H1 (cell line): ENCODE data around the gene PRMT2. TPM values are rescaled to one million over a fixed set of nuclear protein-coding genes. Genes with fewer than 3 reads are reported as not detected.
A peak's percentile ranks its signal among the peaks of the same experiment; 100 is the strongest.

Experiments
- ASH2L ChIP-seq: fragments of 200-600, 300-600 bp; sonication (generic); IDR thresholded peaks from one replicate; pipeline ENCODE4 v1.7.1; 2017; ENCODE audit warnings: low read length
- BRCA1 ChIP-seq: IDR thresholded peaks from 2 replicates; pipeline ENCODE4 v1.6.1; 2012; ENCODE audit warnings: low read depth, low read length, improper control_type of control experiment
- CREB1 ChIP-seq: IDR thresholded peaks from 2 replicates; pipeline ENCODE4 v1.6.1; 2012; ENCODE audit warnings: inconsistent platforms
- CTBP2 ChIP-seq: IDR thresholded peaks from 2 replicates; pipeline ENCODE4 v1.7.0; 2011; ENCODE audit warnings: borderline replicate concordance, mild to moderate bottlenecking, moderate library complexity, mixed read lengths, low read length; ENCODE audit not compliant: insufficient read depth, insufficient read length
- CTCF ChIP-seq, 3 experiments: IDR thresholded peaks; 1 replicate in 2 of 3; 2 replicates in 1 of 3; pipeline versions ENCODE4 v1.5.1 to v1.6.1; 2011; ENCODE audit warnings: low read length in 3 of 3, mild to moderate bottlenecking in 3 of 3, inconsistent platforms in 2 of 3, low read depth in 1 of 3, moderate library complexity in 1 of 3; ENCODE audit not compliant: insufficient read depth in 1 of 3; ENCODE audit errors: control extremely low read depth in 1 of 3
- EGR1 ChIP-seq: IDR thresholded peaks from 2 replicates; pipeline ENCODE4 v1.6.1; 2011; ENCODE audit warnings: low read depth, low read length, borderline replicate concordance
- JUND ChIP-seq: IDR thresholded peaks from 2 replicates; pipeline ENCODE4 v1.6.1; 2011; ENCODE audit warnings: mild to moderate bottlenecking, improper control_type of control experiment, low read length
- RBBP5 ChIP-seq: IDR thresholded peaks from 2 replicates; pipeline ENCODE4 v1.7.1; 2012; ENCODE audit warnings: low read depth, mild to moderate bottlenecking, inconsistent platforms, low read length, moderate library complexity, borderline replicate concordance
- RFX5 ChIP-seq: IDR thresholded peaks from 2 replicates; pipeline ENCODE4 v1.6.1; 2011; ENCODE audit warnings: low read depth, low read length, improper control_type of control experiment, borderline replicate concordance
- SIN3A ChIP-seq, 2 experiments: IDR thresholded peaks in 1 of 2; conservative IDR thresholded peaks in 1 of 2; 2 replicates each; pipeline ENCODE4 v1.6.1; 2011 to 2012; ENCODE audit warnings: low read length in 2 of 2, improper control_type of control experiment in 1 of 2, low read depth in 1 of 2, mild to moderate bottlenecking in 1 of 2
- SP1 ChIP-seq: IDR thresholded peaks from 2 replicates; pipeline ENCODE4 v1.6.1; 2011; ENCODE audit warnings: low read depth, low read length
- TAF7 ChIP-seq: optimal IDR thresholded peaks from 2 replicates; pipeline ENCODE3; 2011; ENCODE audit warnings: low read depth, mild to moderate bottlenecking, inconsistent platforms, low read length, moderate library complexity, borderline replicate concordance
- TCF12 ChIP-seq: IDR thresholded peaks from 2 replicates; pipeline ENCODE4 v1.6.1; 2011; ENCODE audit warnings: low read depth, mild to moderate bottlenecking, low read length
- USF2 ChIP-seq: IDR thresholded peaks from 2 replicates; pipeline ENCODE4 v1.6.1; 2011; ENCODE audit warnings: low read length, improper control_type of control experiment
- ZNF274 ChIP-seq: IDR thresholded peaks from 2 replicates; pipeline ENCODE4 v1.7.0; 2012; ENCODE audit warnings: low read length, borderline replicate concordance; ENCODE audit errors: extremely low read depth
- polyA plus RNA-seq, 7 experiments: library from polyadenylated mRNA; depleted of rRNA in 3 of 7; stranded (reverse) in 5 of 7; unstranded in 2 of 7; fragments of >200 nt in 5 of 7; fragments of 200-250 nt in 2 of 7; gene quantifications; 1 replicate in 5 of 7; 2 replicates in 1 of 7; 4 replicates in 1 of 7; pipeline versions ENCODE4 v1.2.1 to v1.2.3, GENCODE V29; 2011 to 2013; ENCODE audit warnings: missing spikeins in 2 of 7, mixed read lengths in 2 of 7
- total RNA-seq: library from RNA; stranded (reverse); fragmentation: NEBNext Ultra II Directional; extraction: Animal tissue kit (Norgen Biotek cat#: 25700); gene quantifications from 2 replicates; pipeline ENCODE4 v1.2.1, GENCODE V29; 2021
- TF ChIP-seq, protein P1 (sequence below): IDR thresholded peaks from 2 replicates; pipeline ENCODE4 v1.6.1; 2012; ENCODE audit warnings: inconsistent platforms

Gene PRMT2
- total and polyA plus RNA-seq, 2 of the 8 experiments (the other 6 are each of a cell fraction or from before 2014, with no cell fraction given) = 45.8 to 59.2 TPM

DNA sequence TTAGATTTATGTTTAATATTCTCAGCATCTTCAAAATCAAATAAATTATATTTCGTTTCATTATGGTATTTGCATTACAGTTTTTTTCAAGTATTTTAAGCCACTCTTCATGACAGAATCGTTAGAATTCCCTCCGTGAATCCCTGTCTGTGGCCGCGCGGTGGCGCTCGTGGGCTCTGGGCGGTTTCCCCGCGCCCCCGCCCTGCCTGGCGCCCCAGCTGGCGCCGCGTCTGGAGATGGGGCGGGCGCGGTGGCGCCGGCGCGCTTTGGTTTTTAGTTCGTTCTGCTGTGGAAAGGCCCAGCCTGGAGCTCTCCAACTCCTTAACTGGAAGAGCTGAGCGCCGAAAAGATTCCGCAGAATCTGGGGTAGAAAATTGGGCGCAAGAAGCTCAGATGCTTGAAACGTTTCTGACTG is 25.7 kb downstream of the PRMT2 start (continued):
- TF ChIP-seq CTCF (IDR thresholded peaks at IDR 0.05; ENCODE audit: control extremely low read depth in 1 of 3, insufficient read depth in 1 of 3, low read depth in 1 of 3, low read length in 3 of 3) = peak; percentile 72 to 84 (median 78)
- TF ChIP-seq USF2 = no peak
- TF ChIP-seq TCF12 = peak; percentile 35; the same call in 1 of the 2 replicates
- TF ChIP-seq, protein P1, sequence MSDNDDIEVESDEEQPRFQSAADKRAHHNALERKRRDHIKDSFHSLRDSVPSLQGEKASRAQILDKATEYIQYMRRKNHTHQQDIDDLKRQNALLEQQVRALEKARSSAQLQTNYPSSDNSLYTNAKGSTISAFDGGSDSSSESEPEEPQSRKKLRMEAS = no peak
- peak; percentile 72; the same call in 1 of the 2 replicates for TF ChIP-seq EGR1
- TF ChIP-seq RBBP5 = no peak
- TF ChIP-seq BRCA1 = no peak
- no peak for TF ChIP-seq CTBP2
- peak; percentile 77 for TF ChIP-seq TAF7
- TF ChIP-seq ASH2L = no peak
- TF ChIP-seq JUND = no peak
- TF ChIP-seq SIN3A (conservative IDR thresholded peaks at IDR 0.05 in 1 of 2, IDR thresholded peaks at IDR 0.05 in 1 of 2; ENCODE audit: low read depth in 1 of 2, low read length in 2 of 2) = peak in 1 of 2 experiments; percentile 59; a peak in 1 of 4 replicates
- 0 out of 2 replicates have a peak, but pooled peaks have one; percentile 39 for TF ChIP-seq CREB1
- no peak for TF ChIP-seq SP1
- no peak for TF ChIP-seq ZNF274
- TF ChIP-seq RFX5 = no peak
